Measurements from ENCODE around the gene LCE1F. TPM values are rescaled to one million over a fixed set of nuclear protein-coding genes. Genes with fewer than 3 reads are reported as not detected.

The LCE1F gene
- total RNA-seq, 2 donors from 2014 or later, result not detected

GRCh38 chr1:152752225-152752624 is 22.7 kb upstream of the LCE1F start:
- DNase-seq (ENCODE audit: low spot score), result no peak
- Histone ChIP-seq H3K4me3 (no peak overlapping the region), H3K27me3 (no peaks in the 10 kb centered on the region), H3K9me3 (no peaks in the 10 kb centered on the region), H3K36me3 (no peaks in the 10 kb centered on the region), H3K27ac (no peak overlapping the region), H3K4me1 (no peaks in the 10 kb centered on the region)
- TF ChIP-seq CTCF (IDR thresholded peaks at IDR 0.05), result no peak

GRCh38 chr1:152753586-152753985 is 21.4 kb upstream of the LCE1F start:
- TF ChIP-seq CTCF (IDR thresholded peaks at IDR 0.05), result no peak
- DNase-seq (ENCODE audit: low spot score), result no peak
- no peak overlapping the region for H3K4me3 ChIP-seq
- no peak overlapping the region for H3K27ac ChIP-seq
- H3K36me3 ChIP-seq, result no peaks in the 10 kb centered on the region
- no peaks in the 10 kb centered on the region for H3K27me3 ChIP-seq
- H3K9me3 ChIP-seq, result no peaks in the 10 kb centered on the region
- no peaks in the 10 kb centered on the region for H3K4me1 ChIP-seq

DNA sequence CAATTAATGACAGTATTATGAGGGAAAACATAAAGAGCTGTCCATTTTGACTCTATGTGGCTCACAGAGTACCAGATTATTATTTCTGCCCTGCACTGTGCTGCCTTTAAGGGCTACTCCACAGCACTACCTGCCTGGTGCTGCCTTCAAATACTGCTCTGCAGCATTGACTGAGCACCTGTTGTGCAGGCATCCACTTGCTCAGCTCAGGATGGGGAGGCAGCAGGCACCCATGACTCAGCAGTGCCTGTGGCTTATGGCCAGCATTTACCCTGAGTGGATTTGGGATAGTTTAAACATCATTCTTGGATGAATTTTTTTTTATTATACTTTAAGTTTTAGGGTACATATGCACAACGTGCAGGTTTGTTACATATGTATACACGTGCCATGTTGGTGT is 18.1 kb upstream of the LCE1F start:
- no peak for TF ChIP-seq CTCF (IDR thresholded peaks at IDR 0.05)
- no peaks in the 10 kb centered on the region for H3K9me3 ChIP-seq
- no peaks in the 10 kb centered on the region for H3K27me3 ChIP-seq
- H3K27ac ChIP-seq, result no peak overlapping the region
- H3K4me3 ChIP-seq, result no peak overlapping the region
- DNase-seq (ENCODE audit: low spot score), result no peak
- H3K36me3 ChIP-seq, result no peaks in the 10 kb centered on the region
- no peaks in the 10 kb centered on the region for H3K4me1 ChIP-seq

GRCh38 chr1:152757747-152758146 is 17.2 kb upstream of the LCE1F start, which contains the start of gene KPRP:
Gene KPRP (plus strand): TSS chr1:152758025. CDS start chr1:152759589, 1,564 bp downstream.
- H3K4me3 ChIP-seq, result no peak within 1 kb of the TSS
- H3K27me3 ChIP-seq, result no peaks in the 10 kb centered on the region
- H3K36me3 ChIP-seq, result no peaks in the 10 kb centered on the region
- no peak for TF ChIP-seq CTCF (IDR thresholded peaks at IDR 0.05)
- DNase-seq (ENCODE audit: low spot score), result no peak
- no peaks in the 10 kb centered on the region for H3K4me1 ChIP-seq
- H3K27ac ChIP-seq, result no peak within 1 kb of the TSS
- no peaks in the 10 kb centered on the region for H3K9me3 ChIP-seq

DNA sequence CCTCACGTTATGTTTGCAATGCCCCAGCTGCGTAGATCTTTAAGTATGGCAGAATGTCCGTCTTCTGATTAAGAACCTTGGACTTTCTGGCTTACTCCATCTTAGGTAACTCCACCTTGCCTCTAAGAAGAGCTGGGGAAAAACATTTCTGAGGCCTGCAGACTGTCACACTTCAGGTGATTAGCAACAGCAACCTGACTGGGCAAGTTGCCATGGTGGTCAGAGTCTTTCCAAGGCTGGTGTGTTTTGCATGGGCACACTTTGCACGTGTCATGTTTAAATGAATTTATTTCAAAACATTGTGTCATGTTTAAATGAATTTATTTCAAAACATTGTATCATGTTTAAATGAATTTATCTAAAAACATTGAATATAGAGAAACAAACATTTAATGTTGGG is 16.3 kb upstream of the LCE1F start:
- no peak for TF ChIP-seq CTCF (IDR thresholded peaks at IDR 0.05)
- no peaks in the 10 kb centered on the region for H3K9me3 ChIP-seq
- H3K36me3 ChIP-seq, result no peaks in the 10 kb centered on the region
- no peaks in the 10 kb centered on the region for H3K27me3 ChIP-seq
- no peak for DNase-seq (ENCODE audit: low spot score)
- H3K27ac ChIP-seq, result no peak overlapping the region
- no peak overlapping the region for H3K4me3 ChIP-seq
- H3K4me1 ChIP-seq, result no peaks in the 10 kb centered on the region

- Histone ChIP-seq H3K36me3 (no peaks in the 10 kb centered on the region), H3K27me3 (no peaks in the 10 kb centered on the region), H3K9me3 (no peaks in the 10 kb centered on the region), H3K27ac (no peak overlapping the region), H3K4me3 (no peak overlapping the region), H3K4me1 (no peaks in the 10 kb centered on the region)
- DNase-seq (ENCODE audit: low spot score), result no peak
- no peak for TF ChIP-seq CTCF (IDR thresholded peaks at IDR 0.05)
Observed at GRCh38 chr1:152759453-152760173, 15.3 kb upstream of the LCE1F start.

All from right atrium auricular region (tissue), 2 donors.